ENCODE data around the gene PLCB1.
"Not testable (repeated sequence)": the region's sequence is repeated elsewhere in the genome, so short reads cannot be mapped to it uniquely, and the experiment has no call there.

Gene PLCB1

GRCh38 chr20:8581446-8582183, 449.5 kb downstream of the PLCB1 start:
- no peak for DNase-seq (ENCODE audit: low read depth in 2 of 2, low spot score in 1 of 2)

GRCh38 chr20:8583012-8583565, 451.0 kb downstream of the PLCB1 start:
- DNase-seq (ENCODE audit: low read depth in 2 of 2, low spot score in 1 of 2), result no peak

- no peak for DNase-seq (ENCODE audit: low read depth in 2 of 2, low spot score in 1 of 2)
These were observed 451.5 kb downstream of the PLCB1 start for GRCh38 chr20:8583566-8584043.

- no peak for DNase-seq (ENCODE audit: low read depth in 2 of 2, low spot score in 1 of 2)
These were observed 455.2 kb downstream of the PLCB1 start for GRCh38 chr20:8587251-8587650.

- DNase-seq (ENCODE audit: low read depth in 2 of 2, low spot score in 1 of 2), result no peak
These were observed 455.7 kb downstream of the PLCB1 start for GRCh38 chr20:8587810-8588209.

GRCh38 chr20:8589956-8590355, 457.9 kb downstream of the PLCB1 start:
- DNase-seq (ENCODE audit: low read depth in 2 of 2, low spot score in 1 of 2), result no peak

GRCh38 chr20:8600910-8601541, 469.0 kb downstream of the PLCB1 start:
- not testable (repeated sequence) for DNase-seq (ENCODE audit: low read depth in 2 of 2, low spot score in 1 of 2)

- DNase-seq (ENCODE audit: low read depth in 2 of 2, low spot score in 1 of 2), result no peak
These were observed 469.5 kb downstream of the PLCB1 start for GRCh38 chr20:8601542-8601912.

- DNase-seq (ENCODE audit: low read depth in 2 of 2, low spot score in 1 of 2), result no peak
These were observed 470.5 kb downstream of the PLCB1 start for GRCh38 chr20:8602389-8603116.

GRCh38 chr20:8608470-8608869, 476.4 kb downstream of the PLCB1 start:
- DNase-seq (ENCODE audit: low read depth in 2 of 2, low spot score in 1 of 2), result no peak

GRCh38 chr20:8616792-8617191, 484.7 kb downstream of the PLCB1 start:
- no peak for DNase-seq (ENCODE audit: low read depth in 2 of 2, low spot score in 1 of 2)

- no peak for DNase-seq (ENCODE audit: low read depth in 2 of 2, low spot score in 1 of 2)
These were observed 488.9 kb downstream of the PLCB1 start for GRCh38 chr20:8621001-8621400.

- no peak for DNase-seq (ENCODE audit: low read depth in 2 of 2, low spot score in 1 of 2)
These were observed 492.0 kb downstream of the PLCB1 start for GRCh38 chr20:8624046-8624445.

GRCh38 chr20:8624616-8625015, 492.6 kb downstream of the PLCB1 start:
- DNase-seq (ENCODE audit: low read depth in 2 of 2, low spot score in 1 of 2), result no peak

GRCh38 chr20:8627340-8628004, 495.4 kb downstream of the PLCB1 start:
- DNase-seq (ENCODE audit: low read depth in 2 of 2, low spot score in 1 of 2), result no peak

- no peak for DNase-seq (ENCODE audit: low read depth in 2 of 2, low spot score in 1 of 2)
These were observed 499.2 kb downstream of the PLCB1 start for GRCh38 chr20:8631271-8631670.

- no peak for DNase-seq (ENCODE audit: low read depth in 2 of 2, low spot score in 1 of 2)
These were observed 501.3 kb downstream of the PLCB1 start for GRCh38 chr20:8633366-8633765.

- DNase-seq (ENCODE audit: low read depth in 2 of 2, low spot score in 1 of 2), result no peak
These were observed 503.0 kb downstream of the PLCB1 start for GRCh38 chr20:8635048-8635572.

GRCh38 chr20:8635837-8636236, 503.8 kb downstream of the PLCB1 start:
- DNase-seq (ENCODE audit: low read depth in 2 of 2, low spot score in 1 of 2), result no peak

- DNase-seq (ENCODE audit: low read depth in 2 of 2, low spot score in 1 of 2), result no peak
These were observed 507.2 kb downstream of the PLCB1 start for GRCh38 chr20:8639112-8639778.

Measured in stimulated activated CD8-positive, alpha-beta memory T cell treated with anti-CD3 and anti-CD28 coated beads, Interleukin-4, amount 100 ng/mL, for 1 hour (primary cell).